ENCODE results near the gene TENM3. TPM values are rescaled to one million over a fixed set of nuclear protein-coding genes. Genes with fewer than 3 reads are reported as not detected.

TENM3 gene
- total and polyA plus RNA-seq, 10 of the 15 experiments (the other 5 are each of a cell fraction or from before 2014, with no cell fraction given) = 0.01 to 1.7 (median 0.08) TPM; not detected in 2

GRCh38 chr4:182425302-182425701 lies 182.1 kb downstream of the TENM3 start:
- intact Hi-C loops (cut with micrococcal nuclease; ENCODE audit: unreplicated experiment) = no loop called here
- RAD21 ChIA-PET (ENCODE audit: unreplicated experiment) = no interaction called here
- Histone ChIP-seq H3K4me2 (ENCODE audit: control insufficient read depth, insufficient read depth) (no peak overlapping the region), H3K27me3 (replicated peaks in 1 of 2; ENCODE audit: control insufficient read depth in 2 of 2, insufficient read depth in 2 of 2, low read length in 1 of 2) (no peaks in the 10 kb centered on the region), H4K20me1 (ENCODE audit: control insufficient read depth, insufficient read depth) (no peaks in the 10 kb centered on the region), H3K4me1 (ENCODE audit: control insufficient read depth, insufficient read depth, low read length) (no peaks in the 10 kb centered on the region), H3K79me2 (ENCODE audit: control insufficient read depth, insufficient read depth, low read length) (no peaks in the 10 kb centered on the region), H3K9me3 (replicated peaks; ENCODE audit: control insufficient read depth, insufficient read depth, low read length) (no peaks in the 10 kb centered on the region), H3K36me3 (ENCODE audit: control insufficient read depth in 2 of 2, insufficient read depth in 2 of 2, low read length in 1 of 2) (no peaks in the 10 kb centered on the region), H3K27ac (ENCODE audit: control insufficient read depth, insufficient read depth) (no peak overlapping the region), H2AFZ (ENCODE audit: control insufficient read depth, low read depth, low read length) (no peak overlapping the region), H3K9ac (ENCODE audit: control insufficient read depth, insufficient read depth, low read length) (no peak overlapping the region), H3K4me3 (no peak overlapping the region)
- no peak for ATAC-seq
- TF ChIP-seq ATF2 (IDR thresholded peaks at IDR 0.05; ENCODE audit: low read length) = no peak
- TF ChIP-seq RFX5 (IDR thresholded peaks at IDR 0.05; ENCODE audit: low read depth, low read length) = no peak
- no peak for TF ChIP-seq TARDBP (IDR thresholded peaks at IDR 0.05; ENCODE audit: borderline replicate concordance)
- TF ChIP-seq, protein P1, sequence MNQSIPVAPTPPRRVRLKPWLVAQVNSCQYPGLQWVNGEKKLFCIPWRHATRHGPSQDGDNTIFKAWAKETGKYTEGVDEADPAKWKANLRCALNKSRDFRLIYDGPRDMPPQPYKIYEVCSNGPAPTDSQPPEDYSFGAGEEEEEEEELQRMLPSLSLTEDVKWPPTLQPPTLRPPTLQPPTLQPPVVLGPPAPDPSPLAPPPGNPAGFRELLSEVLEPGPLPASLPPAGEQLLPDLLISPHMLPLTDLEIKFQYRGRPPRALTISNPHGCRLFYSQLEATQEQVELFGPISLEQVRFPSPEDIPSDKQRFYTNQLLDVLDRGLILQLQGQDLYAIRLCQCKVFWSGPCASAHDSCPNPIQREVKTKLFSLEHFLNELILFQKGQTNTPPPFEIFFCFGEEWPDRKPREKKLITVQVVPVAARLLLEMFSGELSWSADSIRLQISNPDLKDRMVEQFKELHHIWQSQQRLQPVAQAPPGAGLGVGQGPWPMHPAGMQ (IDR thresholded peaks at IDR 0.05; ENCODE audit: borderline replicate concordance) = no peak
- TF ChIP-seq ZNF622 (IDR thresholded peaks at IDR 0.05) = no peak
- no peak for TF ChIP-seq POLR2AphosphoS2 (IDR thresholded peaks at IDR 0.05; ENCODE audit: low read depth, low read length)
- TF ChIP-seq KAT2A (conservative IDR thresholded peaks at IDR 0.05; ENCODE audit: control insufficient read depth, low read depth, low read length) = no peak
- no peak for TF ChIP-seq ZNF274 (IDR thresholded peaks at IDR 0.05; ENCODE audit: insufficient read depth, insufficient read length)
- no peak for TF ChIP-seq TBL1XR1 (IDR thresholded peaks at IDR 0.05; ENCODE audit: low read depth, low read length)
- TF ChIP-seq STAT1 (conservative IDR thresholded peaks at IDR 0.05) = no peak
- TF ChIP-seq ASH2L (IDR thresholded peaks at IDR 0.05; ENCODE audit: borderline replicate concordance, low read depth) = no peak
- no peak for TF ChIP-seq CBX3 (IDR thresholded peaks at IDR 0.05; ENCODE audit: borderline replicate concordance, low read depth)
- TF ChIP-seq YBX1 (IDR thresholded peaks at IDR 0.05) = no peak
- no peak for TF ChIP-seq FOXM1 (IDR thresholded peaks at IDR 0.05; ENCODE audit: low read depth, low read length)
- no peak for TF ChIP-seq CEBPB (IDR thresholded peaks at IDR 0.05; ENCODE audit: borderline replicate concordance in 1 of 2, low read depth in 2 of 2, low read length in 2 of 2)
- no peak for TF ChIP-seq SREBF1 (IDR thresholded peaks at IDR 0.05; ENCODE audit: low read length)
- TF ChIP-seq DPF2 (IDR thresholded peaks at IDR 0.05) = no peak
- no TSS peak for BruUV-seq (replicated peaks)
- whole genome bisulfite sequencing (ENCODE audit: insufficient coverage, insufficient replicate concordance, low lambda C conversion rate, missing lambda C conversion rate) = 96% methylated on average over 2 of the region's 2 CpGs
- CTCF ChIA-PET = no interaction called here
- in situ Hi-C loops (cut with MboI) = no loop called here
- POLR2A ChIA-PET = no interaction called here
- no peak for FAIRE-seq
- SMC1A ChIA-PET (ENCODE audit: uncharacterized antibody, unreplicated experiment) = no interaction called here
- DNase-seq (ENCODE audit: low read depth, low spot score) = no peak

All from GM12878 (cell line).